Gastrocnemius medialis (tissue), 4 donors: ENCODE results near the gene WDR38. TPM values are rescaled to one million over a fixed set of nuclear protein-coding genes. Genes with fewer than 3 reads are reported as not detected.
A peak's percentile ranks its signal among the peaks of the same experiment; 100 is the strongest.

ENCODE experiments used
- ATAC-seq, 2 donors: fragments of 150-250 bp; one replicate each; pipeline ENCODE4 v1.9.1; 2016
- DNase-seq, 2 donors: peaks; one replicate each; pipeline ENCODE4 v3.0.0-alpha.2; 2019
- H3K27ac ChIP-seq, 4 donors: fragments of 200-600 bp; sonication (generic); 1 replicate in 1 of 4; 2 replicates in 3 of 4; pipeline ENCODE4 v1.5.1; 2016 to 2018; ENCODE audit warnings: mild to moderate bottlenecking in 2 of 4, moderate library complexity in 1 of 4
- H3K27me3 ChIP-seq, 3 donors: fragments of 200-600 bp; sonication (generic) in 2 of 3; 1 replicate in 1 of 3; 2 replicates in 2 of 3; pipeline versions ENCODE4 v1.5.1 to v1.6.0; 2016 to 2019; ENCODE audit warnings: mild to moderate bottlenecking in 1 of 3, moderate library complexity in 1 of 3
- H3K36me3 ChIP-seq, 2 donors: fragments of 200-600 bp; sonication (generic) in 1 of 2; one replicate each; pipeline ENCODE4 v1.5.1; 2017 to 2018
- H3K4me1 ChIP-seq, 2 donors: fragments of 200-600 bp; sonication (generic) in 1 of 2; one replicate each; pipeline ENCODE4 v1.5.1; 2016 to 2017; ENCODE audit warnings: mild to moderate bottlenecking in 2 of 2
- H3K4me3 ChIP-seq, 4 donors: fragments of 200-600 bp; sonication (generic) in 3 of 4; 1 replicate in 1 of 4; 2 replicates in 3 of 4; pipeline ENCODE4 v1.5.1; 2016 to 2019; ENCODE audit warnings: mild to moderate bottlenecking in 2 of 4
- H3K9me3 ChIP-seq, 3 donors: fragments of 200-600 bp; sonication (generic) in 2 of 3; 1 replicate in 1 of 3; 2 replicates in 2 of 3; pipeline ENCODE4 v1.5.1; 2016 to 2019
- POLR2A ChIP-seq, 2 donors: fragments of 450-650 bp; IDR thresholded peaks; one replicate each; pipeline ENCODE4 v1.6.1; 2017; ENCODE audit warnings: antibody characterized with exemption in 2 of 2, mild to moderate bottlenecking in 2 of 2, moderate library complexity in 2 of 2
- in situ Hi-C, 4 donors: fragments of 200-750 bp; cut with MboI; loops; one replicate each; pipeline versions ENCODE4 v1.15.0 to v1.8.0; 2017; ENCODE audit warnings: low sequenced_read_pairs in 4 of 4
- intact Hi-C: fragments of 100-400 bp; cut with DNase I; formaldehyde crosslinking; loops from one replicate; pipeline ENCODE4 v1.15.1; 2023; ENCODE audit warnings: low total_unique reads
- total RNA-seq, 4 donors: library from RNA; depleted of rRNA; stranded (reverse); fragments of >200 nt; gene quantifications; one replicate each; pipeline versions ENCODE4 v1.1.0 to v1.2.3, GENCODE V29; 2016
- TF ChIP-seq, protein P1 (sequence below), 5 experiments: fragments of 450-650 bp in 3 of 5; fragments of 200-600 bp in 2 of 5; sonication (generic) in 2 of 5; IDR thresholded peaks in 4 of 5; conservative IDR thresholded peaks in 1 of 5; 1 replicate in 4 of 5; 2 replicates in 1 of 5; pipeline ENCODE4 v1.5.1; 2016 to 2019; ENCODE audit warnings: antibody characterized with exemption in 5 of 5, mild to moderate bottlenecking in 3 of 5, moderate library complexity in 3 of 5

Gene WDR38
- total RNA-seq, 4 donors from 2014 or later = not detected

- no peak for TF ChIP-seq POLR2A (IDR thresholded peaks at IDR 0.05)
- TF ChIP-seq, protein P1, sequence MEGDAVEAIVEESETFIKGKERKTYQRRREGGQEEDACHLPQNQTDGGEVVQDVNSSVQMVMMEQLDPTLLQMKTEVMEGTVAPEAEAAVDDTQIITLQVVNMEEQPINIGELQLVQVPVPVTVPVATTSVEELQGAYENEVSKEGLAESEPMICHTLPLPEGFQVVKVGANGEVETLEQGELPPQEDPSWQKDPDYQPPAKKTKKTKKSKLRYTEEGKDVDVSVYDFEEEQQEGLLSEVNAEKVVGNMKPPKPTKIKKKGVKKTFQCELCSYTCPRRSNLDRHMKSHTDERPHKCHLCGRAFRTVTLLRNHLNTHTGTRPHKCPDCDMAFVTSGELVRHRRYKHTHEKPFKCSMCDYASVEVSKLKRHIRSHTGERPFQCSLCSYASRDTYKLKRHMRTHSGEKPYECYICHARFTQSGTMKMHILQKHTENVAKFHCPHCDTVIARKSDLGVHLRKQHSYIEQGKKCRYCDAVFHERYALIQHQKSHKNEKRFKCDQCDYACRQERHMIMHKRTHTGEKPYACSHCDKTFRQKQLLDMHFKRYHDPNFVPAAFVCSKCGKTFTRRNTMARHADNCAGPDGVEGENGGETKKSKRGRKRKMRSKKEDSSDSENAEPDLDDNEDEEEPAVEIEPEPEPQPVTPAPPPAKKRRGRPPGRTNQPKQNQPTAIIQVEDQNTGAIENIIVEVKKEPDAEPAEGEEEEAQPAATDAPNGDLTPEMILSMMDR (IDR thresholded peaks at IDR 0.05 in 4 of 5, conservative IDR thresholded peaks at IDR 0.05 in 1 of 5) = no peak
- in situ Hi-C loops (no loop called here), intact Hi-C loops (no loop called here)
- no peaks in the 10 kb centered on the region for H3K4me1 ChIP-seq
- H3K27ac ChIP-seq = no peak overlapping the region
- DNase-seq = no peak
- no peaks in the 10 kb centered on the region for H3K9me3 ChIP-seq
- ATAC-seq = peak in 1 of 2 donors; percentile 61
- H3K36me3 ChIP-seq = peaks cover 0 to 89% of the 10 kb centered on the region in 2 donors
- no peaks in the 10 kb centered on the region for H3K27me3 ChIP-seq
- H3K4me3 ChIP-seq = no peak overlapping the region
Observed at GRCh38 chr9:124887832-124888231, 34.6 kb downstream of the WDR38 start.

DNA sequence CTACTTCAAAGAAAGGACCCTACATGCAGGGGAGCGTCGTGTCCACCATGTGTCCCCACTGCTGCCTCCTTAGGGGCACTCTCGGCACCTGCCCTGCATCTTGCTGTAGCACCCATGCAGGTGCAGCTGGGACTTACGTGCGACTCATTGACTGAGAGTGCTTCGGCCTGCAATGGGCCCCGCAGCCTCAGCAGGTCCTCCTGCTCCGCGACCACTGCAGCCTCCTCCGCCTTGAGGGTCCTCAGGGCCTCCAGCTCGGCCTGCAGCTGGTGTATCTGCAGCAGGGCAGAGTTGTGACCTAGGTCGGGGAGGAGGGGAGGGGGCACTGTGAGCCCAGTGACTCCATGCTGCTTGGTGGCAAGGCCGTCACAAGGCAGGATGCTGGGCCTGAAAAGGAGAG, 35.7 kb downstream of the WDR38 start:
- Histone ChIP-seq H3K36me3 (peaks cover 0 to 90% of the 10 kb centered on the region in 2 donors), H3K27ac (no peak overlapping the region), H3K4me1 (no peaks in the 10 kb centered on the region), H3K4me3 (no peak overlapping the region), H3K27me3 (no peaks in the 10 kb centered on the region), H3K9me3 (no peaks in the 10 kb centered on the region)
- intact Hi-C loops (no loop called here), in situ Hi-C loops (no loop called here)
- TF ChIP-seq POLR2A (IDR thresholded peaks at IDR 0.05) = no peak
- TF ChIP-seq, protein P1 (IDR thresholded peaks at IDR 0.05 in 4 of 5, conservative IDR thresholded peaks at IDR 0.05 in 1 of 5) = no peak
- DNase-seq (no peak), ATAC-seq (no peak)

DNA sequence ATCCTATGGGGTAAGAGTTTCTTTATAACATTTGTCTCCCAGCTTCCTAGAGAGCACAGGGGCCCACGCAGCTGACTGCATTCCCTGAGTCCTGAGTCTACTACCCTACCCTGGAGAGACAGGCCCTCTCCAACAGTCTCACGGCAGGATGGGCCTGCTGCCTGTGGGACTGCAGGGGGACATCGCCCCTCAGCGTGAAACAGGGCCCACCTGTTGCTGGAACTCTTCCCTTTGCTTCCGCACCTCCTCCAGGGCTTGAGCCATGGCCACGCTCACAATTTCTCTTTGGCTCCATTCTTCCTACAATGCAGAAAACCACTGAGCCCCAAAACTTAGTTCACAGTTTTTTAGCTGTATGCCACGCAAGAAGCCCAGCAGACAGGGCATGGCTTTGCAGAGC, 36.9 kb downstream of the WDR38 start:
- Histone ChIP-seq H3K27me3 (no peaks in the 10 kb centered on the region), H3K9me3 (no peaks in the 10 kb centered on the region), H3K36me3 (peaks cover 0 to 84% of the 10 kb centered on the region in 2 donors), H3K4me3 (no peak overlapping the region), H3K27ac (no peak overlapping the region), H3K4me1 (no peaks in the 10 kb centered on the region)
- TF ChIP-seq, protein P1 (IDR thresholded peaks at IDR 0.05 in 4 of 5, conservative IDR thresholded peaks at IDR 0.05 in 1 of 5) = no peak
- no peak for TF ChIP-seq POLR2A (IDR thresholded peaks at IDR 0.05)
- ATAC-seq (no peak), DNase-seq (no peak)
- intact Hi-C loops (no loop called here), in situ Hi-C loops (no loop called here)

GRCh38 chr9:124894035-124894740, 40.9 kb downstream of the WDR38 start:
- peaks cover 0 to 78% of the 10 kb centered on the region in 2 donors for H3K36me3 ChIP-seq
- intact Hi-C loops = no loop called here

More at GRCh38 chr9:124894035-124894740, 40.9 kb downstream of the WDR38 start:
- Histone ChIP-seq H3K9me3 (no peaks in the 10 kb centered on the region), H3K27me3 (no peaks in the 10 kb centered on the region), H3K27ac (no peak overlapping the region), H3K4me3 (no peak overlapping the region), H3K4me1 (no peaks in the 10 kb centered on the region)
- TF ChIP-seq, protein P1 (IDR thresholded peaks at IDR 0.05 in 4 of 5, conservative IDR thresholded peaks at IDR 0.05 in 1 of 5) = no peak
- TF ChIP-seq POLR2A (IDR thresholded peaks at IDR 0.05) = no peak
- ATAC-seq (no peak), DNase-seq (no peak)
- in situ Hi-C loops = no loop called here
